SJCRH30 (cell line): ENCODE measurements around the gene KIRREL1. TPM values are rescaled to one million over a fixed set of nuclear protein-coding genes. Genes with fewer than 3 reads are reported as not detected.

ENCODE experiments used
- DNase-seq, 2 experiments: peaks; one replicate each; pipeline ENCODE4 v3.0.0-alpha.2; 2015 to 2020
- H3K27ac ChIP-seq: fragments of 250-450 bp; sonication (Bioruptor Pico); 2 replicates; pipeline ENCODE4 v1.5.1; 2020; ENCODE audit warnings: mild to moderate bottlenecking, moderate library complexity
- H3K27me3 ChIP-seq: fragments of 250-450 bp; sonication (Bioruptor Pico); 2 replicates; pipeline ENCODE4 v1.5.1; 2020; ENCODE audit warnings: mild to moderate bottlenecking, moderate library complexity
- H3K36me3 ChIP-seq: fragments of 250-450 bp; sonication (Bioruptor Pico); 2 replicates; pipeline ENCODE4 v1.5.1; 2020; ENCODE audit warnings: mild to moderate bottlenecking, moderate library complexity
- H3K4me1 ChIP-seq: fragments of 250-450 bp; sonication (Bioruptor Pico); 2 replicates; pipeline ENCODE4 v1.5.1; 2020; ENCODE audit warnings: mild to moderate bottlenecking, moderate library complexity
- H3K4me3 ChIP-seq: fragments of 250-450 bp; sonication (Bioruptor Pico); 2 replicates; pipeline ENCODE4 v1.5.1; 2020; ENCODE audit warnings: mild to moderate bottlenecking, moderate library complexity
- H3K9me3 ChIP-seq: fragments of 250-450 bp; sonication (Bioruptor Pico); replicated peaks from 2 replicates; pipeline ENCODE4 v1.5.1; 2020; ENCODE audit warnings: mild to moderate bottlenecking, moderate library complexity
- total RNA-seq: library from RNA; depleted of rRNA; stranded (reverse); fragments of >200 nt; shearing (Covaris generic); gene quantifications from 2 replicates; pipeline ENCODE4 v1.2.3, GENCODE V29; 2014; rRNA removed

Gene KIRREL1
- total RNA-seq, 1 experiment from 2014 or later, result 26.3 TPM

- no peak overlapping the region for H3K27ac ChIP-seq
- H3K27me3 ChIP-seq, result no peaks in the 10 kb centered on the region
- H3K4me3 ChIP-seq, result no peak overlapping the region
- no peaks in the 10 kb centered on the region for H3K4me1 ChIP-seq
- DNase-seq, result no peak
- no peaks in the 10 kb centered on the region for H3K36me3 ChIP-seq
- no peaks in the 10 kb centered on the region for H3K9me3 ChIP-seq
These were observed 155.0 kb downstream of the KIRREL1 start for GRCh38 chr1:158148468-158148867.

GRCh38 chr1:158149175-158149574, 155.7 kb downstream of the KIRREL1 start:
- Histone ChIP-seq H3K27me3 (no peaks in the 10 kb centered on the region), H3K4me1 (no peaks in the 10 kb centered on the region), H3K4me3 (peak overlapping the region; percentile 46), H3K27ac (peak overlapping the region; percentile 1; the same call in 1 of the 2 replicates), H3K36me3 (no peaks in the 10 kb centered on the region), H3K9me3 (no peaks in the 10 kb centered on the region)
- DNase-seq, result peak in 1 of 2 experiments; percentile 8

Other genes with a start within 250 kb of the KIRREL1 start
- not detected in 2 replicates for gene FCRL2, start 216.5 kb upstream of the KIRREL1 start, total RNA-seq
- gene FCRL1, start 173.5 kb upstream of the KIRREL1 start, total RNA-seq, result not detected in 2 replicates
- not detected in 2 replicates for gene CD5L, start 151.8 kb upstream of the KIRREL1 start, total RNA-seq
- not detected in 2 replicates for gene CD1D, start 187.2 kb downstream of the KIRREL1 start, total RNA-seq